Upper lobe of right lung (tissue), 1 donor: Measurements from ENCODE around the gene NACC2. TPM values are rescaled to one million over a fixed set of nuclear protein-coding genes. Genes with fewer than 3 reads are reported as not detected.

Experiments
- ATAC-seq: fragments of 200-7000 bp; cut with Tn5 transposase; one replicate; pipeline ENCODE4 v1.9.1; 2020; ENCODE audit warnings: mild to moderate bottlenecking, moderate library complexity
- DNase-seq: peaks from one replicate; pipeline ENCODE4 v3.0.0-alpha.2; 2020
- H3K27ac ChIP-seq: fragments of 200-600 bp; one replicate; pipeline ENCODE4 v1.8.0; 2022
- H3K27me3 ChIP-seq: fragments of 200-600 bp; one replicate; pipeline ENCODE4 v1.8.0; 2022; ENCODE audit warnings: mild to moderate bottlenecking
- H3K36me3 ChIP-seq: fragments of 200-600 bp; one replicate; pipeline ENCODE4 v1.8.0; 2022
- H3K4me1 ChIP-seq: fragments of 200-600 bp; one replicate; pipeline ENCODE4 v1.8.0; 2022
- H3K4me3 ChIP-seq: fragments of 200-600 bp; one replicate; pipeline ENCODE4 v1.8.0; 2022; ENCODE audit warnings: mild to moderate bottlenecking
- H3K9me3 ChIP-seq: fragments of 200-600 bp; one replicate; pipeline ENCODE4 v1.8.0; 2022
- CTCF ChIP-seq: fragments of 200-600 bp; IDR thresholded peaks from one replicate; pipeline ENCODE4 v1.8.0; 2022; ENCODE audit warnings: antibody characterized with exemption
- intact Hi-C: fragments of 100-400 bp; cut with DNase I; formaldehyde crosslinking; loops from one replicate; pipeline ENCODE4 v1.11.0; 2022
- total RNA-seq: library from RNA; stranded (reverse); fragmentation: NEBNext Ultra II Directional; extraction: Animal tissue kit (Norgen Biotek cat#: 25700); gene quantifications from one replicate; pipeline ENCODE4 v1.2.1, GENCODE V29; 2021
- donor health status: DM: no; HTN: yes; CAD: no; lungs with severe emphysema.

The NACC2 gene
- total RNA-seq, 1 donor from 2014 or later = 33.5 TPM

DNA sequence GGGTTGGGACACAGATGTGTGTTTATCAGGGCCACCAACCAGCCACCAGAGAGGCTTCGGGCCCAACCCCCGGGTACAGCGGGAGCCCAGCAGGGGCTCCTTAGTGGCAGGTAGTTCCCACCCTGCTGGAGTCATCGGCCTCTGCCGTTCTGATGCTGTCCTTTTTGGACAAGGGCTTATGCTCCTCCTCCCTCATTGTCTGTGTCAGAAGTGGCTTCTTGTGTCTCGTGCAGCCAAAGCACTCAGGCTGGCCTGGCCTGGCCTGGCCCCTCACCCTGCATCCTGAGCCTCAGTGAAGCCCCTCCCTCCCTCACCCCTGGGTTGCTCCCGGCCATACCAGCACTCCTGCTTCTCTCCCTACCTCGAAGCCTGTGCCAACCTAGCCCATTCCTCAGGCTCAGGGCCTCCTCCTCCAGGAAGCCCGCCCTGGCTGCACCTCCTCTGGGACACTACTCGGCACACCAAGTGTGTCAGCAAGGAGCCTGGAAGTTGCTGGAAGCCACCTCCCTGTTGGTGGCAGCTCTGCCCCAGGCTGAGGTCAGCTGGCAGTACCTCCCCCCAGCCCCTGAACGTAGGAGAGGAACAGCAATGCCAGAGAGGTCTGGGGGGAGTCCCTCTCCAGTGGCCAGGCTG lies 129.8 kb downstream of the NACC2 start:
- Histone ChIP-seq H3K4me1 (peaks cover 28% of the 10 kb centered on the region), H3K4me3 (no peak overlapping the region), H3K36me3 (no peaks in the 10 kb centered on the region), H3K27ac (no peak overlapping the region), H3K27me3 (no peaks in the 10 kb centered on the region), H3K9me3 (no peaks in the 10 kb centered on the region)
- ATAC-seq = no peak
- TF ChIP-seq CTCF = no peak
- DNase-seq = no peak
- intact Hi-C loops = no loop called here

GRCh38 chr9:135963938-135964337 lies 131.2 kb downstream of the NACC2 start:
- TF ChIP-seq CTCF = no peak
- intact Hi-C loops = no loop called here

GRCh38 chr9:135963338-135963737 lies 131.8 kb downstream of the NACC2 start:
- Histone ChIP-seq H3K27me3 (no peaks in the 10 kb centered on the region), H3K27ac (no peak overlapping the region), H3K4me1 (peaks cover 21% of the 10 kb centered on the region), H3K9me3 (no peaks in the 10 kb centered on the region), H3K4me3 (no peak overlapping the region), H3K36me3 (no peaks in the 10 kb centered on the region)
- DNase-seq = no peak
- TF ChIP-seq CTCF = no peak
- no peak for ATAC-seq
- intact Hi-C loops = no loop called here

More at GRCh38 chr9:135963938-135964337, 131.2 kb downstream of the NACC2 start:
- ATAC-seq (no peak), DNase-seq (no peak)
- H3K27me3 ChIP-seq = no peaks in the 10 kb centered on the region
- no peak overlapping the region for H3K27ac ChIP-seq
- H3K4me3 ChIP-seq = no peak overlapping the region
- peaks cover 24% of the 10 kb centered on the region for H3K4me1 ChIP-seq
- H3K36me3 ChIP-seq = no peaks in the 10 kb centered on the region
- H3K9me3 ChIP-seq = no peaks in the 10 kb centered on the region

- no peak overlapping the region for H3K27ac ChIP-seq
- DNase-seq (no peak), ATAC-seq (no peak)
- H3K36me3 ChIP-seq = no peaks in the 10 kb centered on the region
- H3K27me3 ChIP-seq = no peaks in the 10 kb centered on the region
- intact Hi-C loops = no loop called here
- no peak overlapping the region for H3K4me3 ChIP-seq
- no peak for TF ChIP-seq CTCF
- peaks cover 16% of the 10 kb centered on the region for H3K4me1 ChIP-seq
- H3K9me3 ChIP-seq = no peaks in the 10 kb centered on the region
Observed at GRCh38 chr9:135962696-135963307, 132.3 kb downstream of the NACC2 start.

GRCh38 chr9:135961811-135962695 lies 133.0 kb downstream of the NACC2 start:
- Histone ChIP-seq H3K4me3 (no peak overlapping the region), H3K27me3 (no peaks in the 10 kb centered on the region), H3K4me1 (peaks cover 12% of the 10 kb centered on the region), H3K27ac (no peak overlapping the region), H3K36me3 (no peaks in the 10 kb centered on the region), H3K9me3 (no peaks in the 10 kb centered on the region)
- no peak for ATAC-seq
- intact Hi-C loops = no loop called here
- no peak for DNase-seq
- no peak for TF ChIP-seq CTCF
